Ishikawa (cell line): ENCODE data around the gene SNN.

Experiments
- CEBPB ChIP-seq: IDR thresholded peaks from 2 replicates; pipeline ENCODE4 v1.6.1; 2012
- CREB1 ChIP-seq: IDR thresholded peaks from 2 replicates; pipeline ENCODE4 v1.6.1; 2012; ENCODE audit warnings: low read depth
- EGR1 ChIP-seq: IDR thresholded peaks from 2 replicates; pipeline ENCODE4 v1.6.1; 2012
- EP300 ChIP-seq: IDR thresholded peaks from 2 replicates; pipeline ENCODE4 v1.6.1; 2012; ENCODE audit warnings: borderline replicate concordance
- MAX ChIP-seq: IDR thresholded peaks from 2 replicates; pipeline ENCODE4 v1.6.1; 2012
- NFIC ChIP-seq: IDR thresholded peaks from 2 replicates; pipeline ENCODE4 v1.6.1; 2012
- REST ChIP-seq: IDR thresholded peaks from 2 replicates; pipeline ENCODE4 v1.6.1; 2012; ENCODE audit warnings: low read depth, mild to moderate bottlenecking
- TEAD4 ChIP-seq: IDR thresholded peaks from 2 replicates; pipeline ENCODE4 v1.6.1; 2012
- USF1 ChIP-seq: IDR thresholded peaks from 2 replicates; pipeline ENCODE4 v1.6.1; 2012
- YY1 ChIP-seq: IDR thresholded peaks from 2 replicates; pipeline ENCODE4 v1.6.1; 2012; ENCODE audit warnings: low read depth

- TF ChIP-seq REST (no peak), EP300 (no peak), TEAD4 (no peak), NFIC (no peak), CREB1 (no peak), CEBPB (no peak), EGR1 (no peak), YY1 (no peak), USF1 (no peak), MAX (no peak)
Observed at GRCh38 chr16:11719171-11719570, 50.9 kb downstream of the SNN start.
